A673 (cell line): ENCODE results near the gene CCDC18.

ENCODE experiments used
- CTCF ChIP-seq: fragments of 300-800, 200-600 bp; sonication (generic); conservative IDR thresholded peaks from 2 replicates; pipeline ENCODE4 v1.5.1; 2017; ENCODE audit warnings: low read depth, mild to moderate bottlenecking, antibody characterized with exemption, low read length, moderate library complexity, mixed read lengths
- EZH2 ChIP-seq: fragments of 200-600 bp; sonication (generic); IDR thresholded peaks from 2 replicates; pipeline ENCODE4 v1.6.1; 2017; ENCODE audit warnings: borderline replicate concordance, low read depth, mild to moderate bottlenecking, mixed read lengths, antibody characterized with exemption, low read length; ENCODE audit not compliant: poor library complexity, severe bottlenecking

GRCh38 chr1:93304716-93305138 is 124.2 kb downstream of the CCDC18 start:
- TF ChIP-seq CTCF: peak; percentile 94
- TF ChIP-seq EZH2: no peak
